Mesendoderm (in vitro differentiated cells): Measurements from ENCODE around the gene HNRNPK.

ENCODE experiments used
- DNase-seq: peaks from one replicate; pipeline ENCODE4 v3.0.0; 2013
- H2AK5ac ChIP-seq: 2 replicates; pipeline ENCODE4 v1.6.1; 2013; ENCODE audit warnings: low read length, inconsistent platforms
- H2BK120ac ChIP-seq: 2 replicates; pipeline ENCODE4 v1.6.1; 2013; ENCODE audit warnings: low read depth, mild to moderate bottlenecking, low read length, moderate library complexity, mixed read lengths
- H2BK15ac ChIP-seq: replicated peaks from 2 replicates; pipeline ENCODE4 v1.6.1; 2013; ENCODE audit warnings: low read depth, mild to moderate bottlenecking, moderate library complexity
- H2BK5ac ChIP-seq: 2 replicates; pipeline ENCODE4 v1.6.1; 2013; ENCODE audit warnings: low read length, inconsistent platforms
- H3K18ac ChIP-seq: 2 replicates; pipeline ENCODE4 v1.6.1; 2013; ENCODE audit warnings: mild to moderate bottlenecking, low read length, mixed read lengths
- H3K23ac ChIP-seq: one replicate; pipeline ENCODE4 v1.6.1; 2013; ENCODE audit warnings: low read length
- H3K27ac ChIP-seq: 2 replicates; pipeline ENCODE4 v1.5.1; 2013; ENCODE audit warnings: low read depth, mild to moderate bottlenecking, inconsistent platforms, low read length, moderate library complexity
- H3K27me3 ChIP-seq: 2 replicates; pipeline ENCODE4 v1.6.1; 2013; ENCODE audit warnings: low read length, control low read depth, mild to moderate bottlenecking, inconsistent platforms; ENCODE audit not compliant: insufficient read depth, poor library complexity
- H3K36me3 ChIP-seq: 2 replicates; pipeline ENCODE4 v1.6.1; 2013; ENCODE audit warnings: low read length, inconsistent platforms; ENCODE audit not compliant: control insufficient read depth, insufficient read depth
- H3K4ac ChIP-seq: one replicate; pipeline ENCODE4 v1.6.1; 2013; ENCODE audit warnings: low read depth, mild to moderate bottlenecking, low read length, moderate library complexity
- H3K4me1 ChIP-seq: 2 replicates; pipeline ENCODE4 v1.6.1; 2013; ENCODE audit warnings: low read depth, low read length, inconsistent platforms; ENCODE audit not compliant: control insufficient read depth
- H3K4me2 ChIP-seq: 2 replicates; pipeline ENCODE4 v1.6.1; 2013; ENCODE audit warnings: low read length
- H3K4me3 ChIP-seq: 2 replicates; pipeline ENCODE4 v1.5.1; 2013; ENCODE audit warnings: mild to moderate bottlenecking, low read length
- H3K56ac ChIP-seq: one replicate; pipeline ENCODE4 v1.6.1; 2013; ENCODE audit warnings: low read length
- H3K79me1 ChIP-seq: 2 replicates; pipeline ENCODE4 v1.6.1; 2013; ENCODE audit warnings: low read length, inconsistent platforms
- H3K79me2 ChIP-seq: 2 replicates; pipeline ENCODE4 v1.6.1; 2013; ENCODE audit warnings: mild to moderate bottlenecking, low read length; ENCODE audit not compliant: control insufficient read depth, insufficient read depth
- H3K9ac ChIP-seq: 2 replicates; pipeline ENCODE4 v1.6.1; 2013; ENCODE audit warnings: low read length, inconsistent platforms
- H4K5ac ChIP-seq: one replicate; pipeline ENCODE4 v1.6.1; 2013; ENCODE audit warnings: low read length
- H4K8ac ChIP-seq: one replicate; pipeline ENCODE4 v1.6.1; 2013; ENCODE audit warnings: low read depth, mild to moderate bottlenecking, control low read depth, low read length, moderate library complexity
- WGBS: extraction: QIAGEN DNeasy Blood & Tissue Kit; methylation state at CpG from one replicate; pipeline ENCODE4 v1.1.7; 2013; ENCODE audit warnings: low lambda C conversion rate, missing lambda C conversion rate; ENCODE audit not compliant: insufficient coverage; ENCODE audit errors: extremely low coverage; 5-methylcytosine and 5-hydroxymethylcytosine counted together

HNRNPK gene

DNA sequence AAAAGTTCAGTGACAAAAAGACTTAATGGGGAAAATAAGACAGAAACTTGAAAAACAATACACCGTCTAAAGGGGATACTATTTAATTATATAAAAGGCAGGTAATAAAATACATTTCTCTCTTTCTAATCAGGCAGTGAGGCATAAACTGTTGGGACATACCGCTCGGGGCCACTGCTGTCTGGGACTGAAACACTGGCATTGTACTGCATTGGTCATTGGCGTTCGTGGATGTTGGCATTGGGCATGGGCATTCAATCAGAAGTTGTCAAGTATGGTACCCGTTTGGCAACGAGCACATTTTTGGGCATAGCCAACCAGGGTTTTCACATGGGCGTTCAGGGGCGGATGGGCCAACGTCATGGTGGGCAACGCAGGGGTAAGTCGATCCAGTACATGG lies 4.7 kb downstream of the HNRNPK start:
- Histone ChIP-seq H2BK15ac (no peak overlapping the region), H2BK5ac (no peak overlapping the region), H3K4ac (no peak overlapping the region), H3K9ac (no peak overlapping the region), H2BK120ac (no peak overlapping the region), H3K79me2 (peaks cover 59% of the 10 kb centered on the region), H2AK5ac (no peak overlapping the region), H4K5ac (no peak overlapping the region), H3K27ac (no peak overlapping the region), H3K4me2 (no peak overlapping the region), H3K4me1 (no peaks in the 10 kb centered on the region), H3K79me1 (peaks cover 12% of the 10 kb centered on the region), H3K36me3 (peaks cover 17% of the 10 kb centered on the region), H3K4me3 (no peak overlapping the region), H4K8ac (no peak overlapping the region), H3K27me3 (no peaks in the 10 kb centered on the region), H3K23ac (no peak overlapping the region), H3K56ac (peak overlapping the region; percentile 18), H3K18ac (no peak overlapping the region)
- WGBS, result no CpG with 5 or more reads among the region's 12 CpGs
- no peak for DNase-seq

DNA sequence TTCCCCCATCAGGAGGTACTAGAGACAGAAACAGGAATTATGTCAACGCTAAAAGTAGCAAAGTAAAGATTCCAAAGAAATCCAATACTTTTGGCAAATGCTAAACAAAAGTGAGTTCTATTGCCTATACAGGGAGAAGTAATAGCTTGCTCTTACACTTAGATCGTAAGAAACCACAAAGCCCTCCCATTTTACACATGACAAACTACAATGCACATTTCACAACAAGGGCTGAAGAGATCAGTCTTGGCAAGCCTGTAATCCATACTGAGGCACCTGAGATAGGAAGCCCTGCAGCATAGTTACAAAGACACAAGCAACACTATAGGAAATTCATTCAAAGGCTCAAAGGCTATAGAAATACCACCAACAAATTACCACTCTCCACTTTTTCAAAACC lies 7.7 kb downstream of the HNRNPK start:
- no peak overlapping the region for H2BK120ac ChIP-seq
- no peak overlapping the region for H4K8ac ChIP-seq
- H3K4me3 ChIP-seq, result no peak overlapping the region
- no peak overlapping the region for H3K27ac ChIP-seq
- H3K79me2 ChIP-seq, result peaks cover 32% of the 10 kb centered on the region
- H3K27me3 ChIP-seq, result no peaks in the 10 kb centered on the region
- H4K5ac ChIP-seq, result no peak overlapping the region
- H3K9ac ChIP-seq, result no peak overlapping the region
- H2BK5ac ChIP-seq, result no peak overlapping the region
- no peak overlapping the region for H3K4ac ChIP-seq
- H3K36me3 ChIP-seq, result peaks cover 17% of the 10 kb centered on the region
- H3K23ac ChIP-seq, result no peak overlapping the region
- WGBS, result no CpG with 5 or more reads among the region's 2 CpGs
- H3K4me2 ChIP-seq, result no peak overlapping the region
- no peak overlapping the region for H2BK15ac ChIP-seq
- no peak overlapping the region for H3K18ac ChIP-seq
- DNase-seq, result no peak
- H3K56ac ChIP-seq, result no peak overlapping the region
- H3K4me1 ChIP-seq, result no peaks in the 10 kb centered on the region
- peaks cover 12% of the 10 kb centered on the region for H3K79me1 ChIP-seq
- no peak overlapping the region for H2AK5ac ChIP-seq

DNA sequence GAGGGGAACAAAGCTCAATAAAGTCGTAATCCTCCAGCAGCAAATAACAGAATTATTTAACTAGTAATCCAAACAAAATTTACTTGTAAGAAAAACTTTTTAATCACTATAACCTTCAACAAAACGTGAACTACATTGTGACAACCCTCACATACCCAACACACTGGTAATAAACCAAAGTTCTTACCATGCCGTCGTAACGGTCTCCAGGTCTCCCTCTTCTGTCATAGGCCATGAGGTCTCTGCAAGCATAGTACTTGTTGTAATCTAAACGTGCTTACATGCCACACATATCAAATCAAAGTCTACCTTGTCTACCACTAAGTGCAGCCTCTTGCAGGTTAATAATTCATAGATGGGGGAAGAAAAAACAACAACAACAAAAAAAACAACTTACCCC lies 8.5 kb downstream of the HNRNPK start:
- Histone ChIP-seq H2BK5ac (no peak overlapping the region), H3K79me1 (peaks cover 12% of the 10 kb centered on the region), H3K9ac (no peak overlapping the region), H3K4me2 (no peak overlapping the region), H2BK120ac (no peak overlapping the region), H3K4me3 (no peak overlapping the region), H3K36me3 (peaks cover 17% of the 10 kb centered on the region), H3K23ac (no peak overlapping the region), H3K56ac (no peak overlapping the region), H3K4ac (no peak overlapping the region), H3K18ac (no peak overlapping the region), H2AK5ac (no peak overlapping the region), H2BK15ac (no peak overlapping the region), H3K79me2 (peaks cover 25% of the 10 kb centered on the region), H4K5ac (no peak overlapping the region), H3K27ac (no peak overlapping the region), H3K4me1 (no peaks in the 10 kb centered on the region), H3K27me3 (no peaks in the 10 kb centered on the region), H4K8ac (no peak overlapping the region)
- DNase-seq, result no peak
- WGBS, result 100% methylated on average over 1 of the region's 6 CpGs

DNA sequence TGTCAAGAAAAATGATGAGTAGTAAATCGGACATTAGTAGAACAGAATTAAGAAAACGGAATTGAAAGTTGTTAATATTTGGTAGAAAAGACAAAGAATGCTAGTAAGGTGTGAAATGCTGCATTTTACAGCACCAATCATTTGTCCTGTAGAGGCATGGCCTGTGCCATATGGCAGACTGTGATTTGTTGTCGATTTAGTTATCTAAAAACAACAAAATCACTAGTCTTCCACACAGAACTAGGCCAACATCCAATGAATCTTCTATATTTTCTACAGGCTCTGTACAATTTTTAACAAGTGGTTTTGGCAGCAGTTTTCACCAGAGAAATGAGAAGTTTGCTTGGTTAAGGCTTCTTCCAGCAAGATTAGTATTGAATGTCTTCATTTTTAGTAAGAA lies 10.4 kb downstream of the HNRNPK start:
- DNase-seq, result no peak
- H2BK120ac ChIP-seq, result no peak overlapping the region
- H2BK5ac ChIP-seq, result no peak overlapping the region
- peaks cover 7% of the 10 kb centered on the region for H3K79me2 ChIP-seq
- no peak overlapping the region for H3K4me3 ChIP-seq
- H3K36me3 ChIP-seq, result peaks cover 10% of the 10 kb centered on the region
- no peak overlapping the region for H2AK5ac ChIP-seq
- no peak overlapping the region for H4K5ac ChIP-seq
- H2BK15ac ChIP-seq, result no peak overlapping the region
- no peak overlapping the region for H4K8ac ChIP-seq
- no peak overlapping the region for H3K56ac ChIP-seq
- H3K18ac ChIP-seq, result no peak overlapping the region
- no peak overlapping the region for H3K4me2 ChIP-seq
- H3K4me1 ChIP-seq, result no peaks in the 10 kb centered on the region
- H3K27me3 ChIP-seq, result no peaks in the 10 kb centered on the region
- H3K9ac ChIP-seq, result no peak overlapping the region
- H3K27ac ChIP-seq, result no peak overlapping the region
- 100% methylated on average over 2 of the region's 3 CpGs for WGBS
- H3K79me1 ChIP-seq, result peaks cover 7% of the 10 kb centered on the region
- H3K23ac ChIP-seq, result no peak overlapping the region
- H3K4ac ChIP-seq, result no peak overlapping the region

DNA sequence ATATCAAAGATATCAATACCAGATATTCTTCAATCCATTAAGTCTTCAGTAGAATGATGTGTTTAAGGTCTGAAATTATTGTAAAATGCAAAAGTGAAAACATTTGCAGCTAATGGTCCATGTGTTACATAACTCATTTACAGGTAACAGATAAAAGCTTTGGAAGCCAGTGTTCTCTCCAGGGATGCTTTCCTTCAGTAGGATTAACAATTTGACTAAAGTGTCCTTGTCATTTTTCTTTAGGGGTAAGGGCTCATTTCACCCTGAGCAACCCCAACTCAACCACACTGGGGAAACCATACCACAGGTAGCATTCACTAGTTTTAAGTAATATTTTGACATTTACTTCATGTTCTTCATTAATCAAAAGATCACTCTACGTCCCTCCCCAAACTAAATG lies 12.9 kb downstream of the HNRNPK start:
- Histone ChIP-seq H3K4me2 (no peak overlapping the region), H3K18ac (no peak overlapping the region), H2BK5ac (no peak overlapping the region), H2BK120ac (no peak overlapping the region), H3K23ac (no peak overlapping the region), H3K27me3 (no peaks in the 10 kb centered on the region), H3K27ac (no peak overlapping the region), H2AK5ac (no peak overlapping the region), H3K9ac (no peak overlapping the region), H4K5ac (no peak overlapping the region), H3K79me1 (no peaks in the 10 kb centered on the region), H3K79me2 (no peaks in the 10 kb centered on the region), H3K4me3 (no peak overlapping the region), H3K56ac (no peak overlapping the region), H3K4me1 (no peaks in the 10 kb centered on the region), H3K4ac (no peak overlapping the region), H3K36me3 (peaks cover 2% of the 10 kb centered on the region), H2BK15ac (no peak overlapping the region), H4K8ac (no peak overlapping the region)
- DNase-seq, result no peak
- WGBS, result no CpG with 5 or more reads among the region's 1 CpG

DNA sequence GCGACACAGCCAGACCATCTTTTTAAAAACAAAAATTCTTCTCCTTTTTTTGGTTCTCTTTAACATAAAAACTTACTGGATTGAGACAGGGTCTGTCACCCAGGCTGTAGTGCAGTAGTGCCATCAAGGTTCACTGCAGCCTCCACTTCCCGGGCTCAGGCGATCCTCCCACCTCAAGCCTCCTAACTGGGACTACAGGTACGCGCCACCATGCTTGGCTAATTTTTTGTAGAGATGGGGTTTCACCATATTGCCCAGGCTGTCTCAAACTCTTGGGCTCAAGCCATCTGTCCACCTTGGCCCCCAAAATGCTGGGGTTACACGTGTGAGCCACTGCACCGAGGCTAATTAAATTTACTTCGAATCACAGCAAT lies 13.8 kb downstream of the HNRNPK start:
- H4K5ac ChIP-seq, result no peak overlapping the region
- no peaks in the 10 kb centered on the region for H3K27me3 ChIP-seq
- no peak overlapping the region for H3K23ac ChIP-seq
- H3K4ac ChIP-seq, result no peak overlapping the region
- no peak overlapping the region for H2BK120ac ChIP-seq
- no peak overlapping the region for H3K56ac ChIP-seq
- no peak overlapping the region for H3K4me2 ChIP-seq
- no peaks in the 10 kb centered on the region for H3K79me2 ChIP-seq
- no peaks in the 10 kb centered on the region for H3K4me1 ChIP-seq
- H3K4me3 ChIP-seq, result no peak overlapping the region
- WGBS, result no CpG with 5 or more reads among the region's 8 CpGs
- no peak for DNase-seq
- H3K27ac ChIP-seq, result no peak overlapping the region
- no peak overlapping the region for H3K9ac ChIP-seq
- H4K8ac ChIP-seq, result no peak overlapping the region
- H2BK15ac ChIP-seq, result no peak overlapping the region
- no peaks in the 10 kb centered on the region for H3K79me1 ChIP-seq
- H2BK5ac ChIP-seq, result no peak overlapping the region
- H3K36me3 ChIP-seq, result no peaks in the 10 kb centered on the region
- H3K18ac ChIP-seq, result no peak overlapping the region
- H2AK5ac ChIP-seq, result no peak overlapping the region
